Femur (tissue), 1 donor: ENCODE measurements around the gene KLF13.

Experiments
- DNase-seq: peaks from one replicate; pipeline ENCODE4 v3.0.0-alpha.2; 2017

KLF13 gene

GRCh38 chr15:31365655-31366127, 39.1 kb downstream of the KLF13 start:
- DNase-seq, result peak; percentile 83

DNA sequence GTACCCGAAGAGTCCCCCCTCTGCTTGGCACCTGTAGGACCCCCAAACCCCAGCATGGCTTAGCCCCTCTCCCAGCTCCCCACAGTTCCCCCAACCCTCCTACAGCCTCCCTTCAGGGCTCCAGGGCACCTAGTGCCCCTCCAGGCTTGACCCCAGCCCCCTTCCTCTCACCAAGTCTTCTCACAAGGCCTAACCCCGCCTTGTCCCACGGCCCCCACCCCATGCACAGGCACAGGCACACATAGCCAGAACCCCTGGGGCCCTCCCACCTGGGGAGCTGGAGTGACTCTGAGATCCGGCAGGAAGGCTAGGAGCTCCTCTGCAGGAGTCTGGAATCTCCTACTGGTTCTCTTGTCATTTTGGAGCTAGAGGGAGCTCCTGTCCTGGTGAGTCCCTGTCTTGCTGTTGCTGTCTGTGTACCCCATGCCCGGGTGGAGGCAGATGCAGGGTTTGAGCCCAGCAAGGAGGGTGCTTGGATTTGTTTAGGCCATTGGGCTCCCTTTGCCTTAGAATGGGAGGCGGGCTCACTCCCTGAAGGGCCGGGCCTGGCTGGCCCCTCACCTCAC, 39.6 kb downstream of the KLF13 start:
- DNase-seq, result no peak

DNA sequence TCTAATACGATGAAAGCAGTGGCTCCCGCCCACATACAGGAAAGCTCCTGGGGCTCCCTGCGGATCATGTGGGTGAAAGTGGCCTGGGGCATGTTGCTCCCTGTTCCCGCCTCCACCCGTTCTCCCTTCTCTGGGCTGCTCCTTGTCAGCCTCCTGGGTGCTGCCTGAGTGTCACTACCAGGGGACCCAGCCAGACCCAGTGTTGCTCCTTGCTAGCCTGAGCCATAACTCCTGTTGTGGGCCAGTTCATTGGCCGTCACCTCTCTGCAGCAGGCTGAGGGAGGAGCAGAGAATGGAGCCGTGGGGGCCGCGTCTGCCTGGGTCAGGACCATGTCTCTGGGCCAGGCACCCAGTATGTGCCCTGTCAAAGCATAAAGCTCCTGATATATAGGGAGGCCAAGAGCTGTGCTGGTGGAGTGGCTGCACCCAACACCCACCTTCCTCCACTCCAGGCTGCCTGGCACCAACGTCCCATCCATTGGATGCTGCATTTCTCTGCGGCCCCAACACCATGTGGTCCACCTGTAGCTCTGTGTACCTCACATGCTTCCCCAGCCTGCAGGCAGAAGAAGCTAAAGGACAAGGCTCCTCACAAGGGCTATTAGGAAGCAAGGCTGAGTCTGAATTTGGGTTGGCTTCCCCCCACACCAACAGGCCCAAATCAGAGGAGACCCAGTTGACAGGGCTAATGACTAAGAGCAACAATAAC, 40.5 kb downstream of the KLF13 start:
- DNase-seq, result no peak

DNA sequence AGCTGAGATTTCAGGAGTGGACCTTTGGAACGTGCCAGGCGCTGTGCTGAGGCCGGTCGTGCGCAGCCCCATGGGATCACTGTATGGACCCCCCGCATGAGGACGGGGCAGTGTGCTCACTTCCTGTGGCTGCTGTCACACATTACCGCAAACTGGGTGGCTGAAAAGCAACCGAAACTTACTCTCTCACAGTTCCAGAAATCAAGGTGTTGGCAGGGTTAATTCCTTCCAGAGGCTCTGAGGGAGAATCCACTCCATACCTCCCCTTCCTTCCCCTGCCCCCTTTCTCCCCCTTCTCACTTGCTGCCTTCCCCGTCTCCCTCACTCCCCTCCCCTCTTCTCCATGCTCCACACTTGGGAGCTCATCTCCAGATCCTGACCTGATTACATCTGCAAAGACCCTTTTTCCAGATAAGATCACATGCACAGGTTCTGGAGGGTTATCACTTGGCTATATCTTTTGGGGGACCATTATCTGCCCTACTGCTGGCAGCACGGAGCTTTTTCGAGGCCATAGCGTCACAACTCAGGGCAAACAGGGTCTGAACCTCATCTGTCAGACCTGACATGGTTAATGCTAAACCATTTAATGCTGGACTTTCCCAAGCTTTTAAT, 41.2 kb downstream of the KLF13 start:
- DNase-seq, result no peak

DNA sequence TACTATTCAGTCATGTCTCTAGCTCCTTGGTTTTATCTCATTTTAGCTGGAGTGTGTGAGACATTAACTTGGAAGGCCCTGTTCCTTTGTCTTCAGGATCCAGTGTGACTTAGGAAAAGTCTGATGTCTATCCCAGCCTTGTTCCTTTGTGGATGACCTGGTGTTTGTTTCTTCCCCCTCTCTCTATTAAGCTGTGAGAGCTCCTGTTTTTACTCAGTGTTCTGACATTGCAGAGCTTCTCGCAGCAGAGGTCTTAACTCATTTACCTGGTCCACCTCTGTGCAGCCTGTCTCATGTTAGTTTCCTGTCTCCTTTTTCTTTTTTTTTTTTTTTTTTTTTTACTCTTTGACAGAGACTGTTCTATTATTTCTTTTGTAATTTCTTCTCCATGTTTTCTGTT, 43.1 kb downstream of the KLF13 start:
- no peak for DNase-seq

DNA sequence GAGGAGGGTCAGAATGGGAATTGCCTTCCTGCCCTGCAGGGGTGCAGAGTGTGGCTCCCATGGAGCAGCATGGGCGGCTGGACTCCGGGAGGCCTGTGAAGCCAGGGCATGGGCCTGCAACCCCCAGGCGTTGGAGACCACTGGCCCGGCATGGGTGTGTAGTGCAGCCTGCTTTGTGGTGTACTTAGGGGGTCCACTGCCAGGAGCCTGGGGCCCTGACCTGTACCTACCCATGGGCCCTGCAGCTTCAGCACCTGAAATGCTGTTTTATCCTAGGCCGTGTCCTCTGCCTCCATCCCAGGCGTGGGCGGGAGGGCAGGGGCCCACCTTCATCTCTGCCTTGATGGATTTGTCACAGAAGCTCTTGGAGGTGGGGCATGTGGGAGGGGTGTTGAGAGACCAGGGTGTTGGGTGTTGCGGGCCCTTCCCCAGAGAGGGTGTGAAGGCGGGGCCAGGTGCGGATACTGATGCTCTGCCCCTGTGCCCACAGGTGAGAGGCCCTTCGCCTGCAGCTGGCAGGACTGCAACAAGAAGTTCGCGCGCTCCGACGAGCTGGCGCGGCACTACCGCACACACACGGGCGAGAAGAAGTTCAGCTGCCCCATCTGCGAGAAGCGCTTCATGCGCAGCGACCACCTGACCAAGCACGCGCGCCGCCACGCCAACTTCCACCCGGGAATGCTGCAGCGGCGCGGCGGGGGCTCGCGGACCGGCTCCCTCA, 45.0 kb downstream of the KLF13 start:
- no peak for DNase-seq

DNA sequence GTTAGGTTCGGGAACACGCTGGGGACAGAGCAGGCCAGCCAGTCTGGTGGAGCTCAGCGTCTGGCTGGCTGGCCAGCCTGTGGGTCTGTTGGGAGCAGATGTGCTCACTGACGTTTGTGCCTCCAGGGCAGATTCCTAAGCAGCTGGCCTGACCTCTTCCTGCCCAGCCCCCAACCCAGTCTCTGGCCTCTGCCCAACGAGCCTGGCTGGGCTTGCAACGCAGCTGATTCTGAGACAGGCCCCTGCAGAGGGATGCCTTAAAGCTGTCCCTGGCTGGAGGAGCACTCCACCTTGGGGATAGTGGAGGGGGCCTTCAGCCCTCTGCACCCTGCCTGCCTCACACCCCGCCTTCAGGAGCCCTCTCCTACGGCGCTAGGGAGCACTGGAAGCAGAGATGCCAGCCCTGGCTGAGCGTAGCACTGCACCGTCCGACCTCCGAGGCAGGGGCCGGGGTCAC, 46.0 kb downstream of the KLF13 start:
- DNase-seq, result peak; percentile 75

- no peak for DNase-seq
These were observed 46.6 kb downstream of the KLF13 start for GRCh38 chr15:31373096-31373865.

DNA sequence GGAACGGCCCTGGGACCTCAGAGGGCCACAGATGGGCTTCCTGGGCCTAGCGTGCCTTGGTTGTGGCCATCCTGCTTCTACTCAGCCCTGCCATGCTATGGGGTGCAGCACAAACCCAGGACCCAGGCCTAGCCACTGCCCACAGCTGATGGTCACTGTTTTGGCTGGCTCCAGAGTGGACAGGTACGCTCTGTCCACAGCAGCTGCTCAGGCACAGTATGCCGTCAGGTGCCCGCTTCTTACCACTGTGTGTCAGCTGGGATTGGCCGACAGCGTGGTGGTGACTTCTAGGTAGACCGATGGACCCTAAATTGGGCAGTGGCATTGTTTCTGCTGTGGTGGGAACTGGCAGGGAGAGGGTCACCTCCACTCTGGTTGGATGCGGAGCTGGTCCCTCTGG, 47.3 kb downstream of the KLF13 start:
- no peak for DNase-seq

DNA sequence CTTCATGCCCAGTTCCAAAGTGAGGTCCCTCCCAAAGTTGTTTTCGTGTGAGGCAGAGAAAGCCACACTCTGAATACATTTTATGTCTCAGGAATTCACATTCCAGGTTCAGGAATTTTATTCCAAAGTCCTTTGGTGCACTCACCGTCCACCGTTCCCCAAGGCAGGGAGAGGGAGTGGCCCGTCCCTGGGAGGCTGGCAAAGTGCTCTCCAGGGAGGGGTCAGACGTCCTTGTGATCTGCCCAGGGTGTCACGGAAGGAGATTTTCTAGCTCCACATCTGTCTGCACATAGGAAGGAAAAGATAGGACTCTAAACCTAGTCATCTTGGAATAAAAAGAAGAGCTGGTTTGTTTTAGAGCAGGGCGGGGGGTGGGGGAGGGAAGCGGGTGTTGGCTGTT, 47.9 kb downstream of the KLF13 start:
- no peak for DNase-seq

- DNase-seq, result no peak
These were observed 48.4 kb downstream of the KLF13 start for GRCh38 chr15:31374986-31375385.

DNA sequence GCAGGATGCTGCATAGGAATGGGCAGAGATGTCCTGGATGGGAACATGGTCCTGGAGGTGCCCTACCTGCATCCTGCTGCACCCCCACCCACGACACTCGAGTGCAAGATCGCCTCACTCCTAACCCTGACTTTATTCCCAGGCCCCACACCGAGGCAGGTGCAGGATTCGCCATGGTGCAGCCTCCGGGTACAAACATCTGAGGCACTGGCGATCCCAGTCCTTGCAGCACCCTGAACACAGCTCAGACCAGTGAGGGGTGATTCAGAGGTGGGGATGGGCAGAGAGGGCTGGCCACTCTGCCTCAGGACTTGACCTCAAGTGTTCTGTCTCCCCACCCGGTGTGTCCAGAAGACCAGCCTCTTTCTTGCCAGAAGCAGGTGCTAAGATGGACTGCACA, 49.1 kb downstream of the KLF13 start:
- DNase-seq, result no peak

GRCh38 chr15:31376511-31376910, 49.9 kb downstream of the KLF13 start:
- DNase-seq, result no peak

GRCh38 chr15:31377030-31377429, 50.4 kb downstream of the KLF13 start:
- DNase-seq, result no peak

DNA sequence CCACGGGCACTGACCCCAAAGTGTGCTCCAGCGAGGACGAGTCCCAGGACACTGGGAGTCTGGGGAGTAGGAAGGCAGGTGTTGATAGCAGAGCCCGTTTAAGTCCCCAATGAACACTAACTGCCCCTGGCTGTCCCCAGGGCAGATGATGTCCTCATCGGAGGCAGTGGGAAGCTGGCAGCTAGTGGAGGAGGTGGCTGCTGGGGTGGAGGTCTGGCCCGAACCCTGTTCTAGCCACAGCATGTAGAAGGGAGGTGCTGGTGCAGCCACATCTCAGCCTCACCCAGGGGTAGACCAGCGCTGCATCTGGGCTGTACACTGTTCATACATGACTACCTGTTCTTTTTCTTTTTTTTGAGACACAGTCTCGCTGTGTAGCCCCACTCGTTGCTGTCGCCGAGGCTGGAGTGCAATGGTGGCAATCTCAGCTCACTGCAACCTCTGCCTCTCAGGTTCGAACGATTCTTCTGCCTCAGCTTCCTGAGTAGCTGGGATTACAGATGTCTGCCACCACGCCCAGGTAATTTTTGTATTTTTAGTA, 51.8 kb downstream of the KLF13 start:
- no peak for DNase-seq

GRCh38 chr15:31379042-31379441, 52.4 kb downstream of the KLF13 start:
- no peak for DNase-seq

GRCh38 chr15:31379577-31379976, 52.9 kb downstream of the KLF13 start:
- DNase-seq, result no peak

GRCh38 chr15:31381801-31382712, 55.4 kb downstream of the KLF13 start:
- DNase-seq, result no peak

GRCh38 chr15:31382713-31383045, 56.0 kb downstream of the KLF13 start:
- no peak for DNase-seq

GRCh38 chr15:31383139-31383538, 56.5 kb downstream of the KLF13 start:
- no peak for DNase-seq

DNA sequence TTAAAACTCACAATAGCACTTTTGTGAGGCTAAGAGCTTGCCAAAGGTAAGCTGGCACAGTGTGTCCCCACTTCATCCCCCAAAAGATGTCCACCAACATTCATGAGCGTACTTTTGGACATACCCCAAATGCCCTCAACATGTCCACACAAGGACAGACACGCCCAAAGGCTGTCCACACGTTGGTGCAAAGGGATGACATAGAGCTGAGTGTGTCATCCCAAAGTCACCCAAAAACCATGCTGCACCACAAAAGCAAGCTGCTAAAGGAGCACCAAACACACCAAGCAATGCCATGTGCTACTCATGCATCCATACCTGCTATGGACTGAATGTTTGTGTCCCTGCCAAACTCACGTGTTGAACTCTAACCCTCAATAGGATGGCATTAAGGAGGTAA, 57.9 kb downstream of the KLF13 start:
- no peak for DNase-seq

GRCh38 chr15:31385736-31386135, 59.1 kb downstream of the KLF13 start:
- no peak for DNase-seq
